H9 (cell line): Measurements from ENCODE around the gene FRMD1. TPM values are rescaled to one million over a fixed set of nuclear protein-coding genes. Genes with fewer than 3 reads are reported as not detected.

Experiments
- DNase-seq: peaks from one replicate; pipeline ENCODE4 v3.0.0-alpha.2; 2017
- H2AFZ ChIP-seq: one replicate; pipeline ENCODE4 v1.6.1; 2013; ENCODE audit warnings: mild to moderate bottlenecking, low read length, control low read depth, moderate library complexity
- H2AK5ac ChIP-seq: 2 replicates; pipeline ENCODE4 v1.6.1; 2013; ENCODE audit warnings: low read length, control low read depth, mixed read lengths; ENCODE audit not compliant: insufficient read length
- H2BK120ac ChIP-seq: one replicate; pipeline ENCODE4 v1.6.1; 2013; ENCODE audit warnings: low read depth, mild to moderate bottlenecking, low read length, control low read depth, inconsistent platforms; ENCODE audit not compliant: poor library complexity, severe bottlenecking
- H2BK12ac ChIP-seq: 2 replicates; pipeline ENCODE4 v1.6.1; 2013; ENCODE audit warnings: low read length, control low read depth, mixed read lengths, low read depth; ENCODE audit not compliant: insufficient read length
- H2BK15ac ChIP-seq: 2 replicates; pipeline ENCODE4 v1.6.1; 2013; ENCODE audit warnings: low read depth, low read length, control low read depth
- H2BK20ac ChIP-seq: one replicate; pipeline ENCODE4 v1.6.1; 2013; ENCODE audit warnings: low read depth, mild to moderate bottlenecking, low read length, control low read depth, inconsistent platforms; ENCODE audit not compliant: poor library complexity, severe bottlenecking
- H2BK5ac ChIP-seq: 2 replicates; pipeline ENCODE4 v1.6.1; 2013; ENCODE audit warnings: low read length, control low read depth, mixed read lengths; ENCODE audit not compliant: insufficient read length
- H3K14ac ChIP-seq: 2 replicates; pipeline ENCODE4 v1.6.1; 2013; ENCODE audit warnings: low read length, control low read depth; ENCODE audit not compliant: insufficient read depth
- H3K18ac ChIP-seq: 2 replicates; pipeline ENCODE4 v1.6.1; 2013; ENCODE audit warnings: low read depth, mild to moderate bottlenecking, mixed read lengths, low read length, control low read depth; ENCODE audit not compliant: insufficient read length
- H3K23ac ChIP-seq: 2 replicates; pipeline ENCODE4 v1.6.1; 2013; ENCODE audit warnings: low read length, control low read depth, mixed read lengths, low read depth; ENCODE audit not compliant: insufficient read length
- H3K23me2 ChIP-seq: 2 replicates; pipeline ENCODE4 v1.6.1; 2013; ENCODE audit warnings: low read depth, mild to moderate bottlenecking, mixed read lengths, low read length, control low read depth; ENCODE audit not compliant: insufficient read length, poor library complexity, severe bottlenecking
- H3K27ac ChIP-seq: 2 replicates; pipeline ENCODE4 v1.5.1; 2013; ENCODE audit warnings: low read length, control low read depth, mixed read lengths, low read depth; ENCODE audit not compliant: insufficient read length
- H3K27me3 ChIP-seq: 2 replicates; pipeline ENCODE4 v1.6.1; 2013; ENCODE audit warnings: low read length, control low read depth, inconsistent platforms; ENCODE audit not compliant: insufficient read depth
- H3K4ac ChIP-seq: 2 replicates; pipeline ENCODE4 v1.6.1; 2013; ENCODE audit warnings: low read depth, mild to moderate bottlenecking, control low read depth, inconsistent platforms, low read length, moderate library complexity
- H3K4me1 ChIP-seq: 2 replicates; pipeline ENCODE4 v1.6.1; 2013; ENCODE audit warnings: low read length, control low read depth, inconsistent platforms; ENCODE audit not compliant: insufficient read depth
- H3K4me2 ChIP-seq: 2 replicates; pipeline ENCODE4 v1.6.1; 2013; ENCODE audit warnings: low read length, control low read depth, mixed read lengths; ENCODE audit not compliant: insufficient read length, insufficient read depth
- H3K56ac ChIP-seq: 2 replicates; pipeline ENCODE4 v1.6.1; 2013; ENCODE audit warnings: low read depth, mild to moderate bottlenecking, mixed read lengths, low read length, control low read depth; ENCODE audit not compliant: insufficient read length
- H3K79me1 ChIP-seq: 2 replicates; pipeline ENCODE4 v1.6.1; 2013; ENCODE audit warnings: low read depth, mild to moderate bottlenecking, moderate library complexity, low read length, control low read depth, inconsistent platforms; ENCODE audit not compliant: insufficient read depth, poor library complexity, severe bottlenecking
- H3K79me2 ChIP-seq: 2 replicates; pipeline ENCODE4 v1.6.1; 2013; ENCODE audit warnings: low read length, control low read depth, inconsistent platforms; ENCODE audit not compliant: insufficient read depth
- H3K9ac ChIP-seq: 2 replicates; pipeline ENCODE4 v1.6.1; 2013; ENCODE audit warnings: low read length, control low read depth, mixed read lengths; ENCODE audit not compliant: insufficient read length; ENCODE audit errors: extremely low read depth
- H3K9me3 ChIP-seq: one replicate; pipeline ENCODE4 v1.6.1; 2013; ENCODE audit warnings: low read depth, low read length, inconsistent platforms; ENCODE audit not compliant: control insufficient read depth
- H3T11ph ChIP-seq: one replicate; pipeline ENCODE4 v1.6.1; 2013; ENCODE audit warnings: mild to moderate bottlenecking, low read length, control low read depth, inconsistent platforms
- H4K20me1 ChIP-seq: one replicate; pipeline ENCODE4 v1.6.1; 2013; ENCODE audit not compliant: control insufficient read depth, insufficient read length, insufficient read depth
- H4K5ac ChIP-seq: 2 replicates; pipeline ENCODE4 v1.6.1; 2013; ENCODE audit warnings: low read depth, mild to moderate bottlenecking, mixed read lengths, low read length, control low read depth; ENCODE audit not compliant: insufficient read length
- H4K8ac ChIP-seq: replicated peaks from 2 replicates; pipeline ENCODE4 v1.6.1; 2013; ENCODE audit warnings: low read length, control low read depth, mixed read lengths, low read depth; ENCODE audit not compliant: insufficient read length
- H4K91ac ChIP-seq: 2 replicates; pipeline ENCODE4 v1.6.1; 2013; ENCODE audit warnings: low read depth, mild to moderate bottlenecking, moderate library complexity, mixed read lengths, low read length, control low read depth; ENCODE audit not compliant: insufficient read length
- H3K27ac Mint-ChIP-seq, 3 experiments: 2 replicates in 2 of 3; 3 replicates in 1 of 3; pipeline ENCODE4 v1.8.0; 2020 to 2021; ENCODE audit warnings: mixed read lengths in 3 of 3, mild to moderate bottlenecking in 1 of 3, moderate library complexity in 1 of 3
- H3K27me3 Mint-ChIP-seq: 2 replicates; pipeline ENCODE4 v1.8.0; 2021; ENCODE audit warnings: low read depth, mild to moderate bottlenecking, moderate library complexity, mixed read lengths
- H3K36me3 Mint-ChIP-seq, 3 experiments: 2 replicates in 2 of 3; 3 replicates in 1 of 3; pipeline ENCODE4 v1.8.0; 2020 to 2021; ENCODE audit warnings: low read depth in 3 of 3, mixed read lengths in 3 of 3; ENCODE audit not compliant: insufficient read depth in 1 of 3
- H3K4me1 Mint-ChIP-seq, 2 experiments: 2 replicates each; pipeline ENCODE4 v1.8.0; 2020; ENCODE audit warnings: mixed read lengths in 2 of 2
- H3K4me3 Mint-ChIP-seq, 2 experiments: 2 replicates in 1 of 2; 3 replicates in 1 of 2; pipeline ENCODE4 v1.8.0; 2020 to 2021; ENCODE audit warnings: mild to moderate bottlenecking in 2 of 2, mixed read lengths in 2 of 2, moderate library complexity in 1 of 2
- H3K9me3 Mint-ChIP-seq, 2 experiments: 2 replicates in 1 of 2; 3 replicates in 1 of 2; pipeline ENCODE4 v1.8.0; 2020; ENCODE audit warnings: mild to moderate bottlenecking in 2 of 2, mixed read lengths in 2 of 2, moderate library complexity in 1 of 2
- CTCF ChIP-seq: fragments of 200-600 bp; sonication (generic); conservative IDR thresholded peaks from 3 replicates; pipeline ENCODE4 v1.8.0; 2021; ENCODE audit warnings: antibody characterized with exemption, mild to moderate bottlenecking
- WGBS: extraction: QIAGEN DNeasy Blood & Tissue Kit; methylation state at CpG from one replicate; pipeline ENCODE4 v1.1.7; 2013; ENCODE audit warnings: missing lambda C conversion rate, low lambda C conversion rate, mixed read lengths; ENCODE audit not compliant: insufficient read length; ENCODE audit errors: extremely low coverage; 5-methylcytosine and 5-hydroxymethylcytosine counted together
- total RNA-seq: library from RNA; stranded (reverse); gene quantifications from 2 replicates; pipeline ENCODE4 v1.2.1, GENCODE V29; 2021

FRMD1 gene
- total RNA-seq, 1 experiment from 2014 or later: not detected

- TF ChIP-seq CTCF: no peak
- H3K36me3 Mint-ChIP-seq: peaks cover 0 to 16% (median 3%) of the 10 kb centered on the region in 3 experiments; a peak in 5 of 7 replicates
- Histone ChIP-seq H3K9ac (no peak overlapping the region), H2BK20ac (no peak overlapping the region), H3K56ac (no peak overlapping the region), H3K79me1 (no peaks in the 10 kb centered on the region), H2AK5ac (no peak overlapping the region), H4K91ac (no peak overlapping the region), H3K4me2 (no peak overlapping the region), H2BK12ac (no peak overlapping the region), H2AFZ (no peak overlapping the region), H4K5ac (no peak overlapping the region), H3K4me1 (no peaks in the 10 kb centered on the region), H4K8ac (no peak overlapping the region), H2BK5ac (no peak overlapping the region), H3K9me3 (no peaks in the 10 kb centered on the region), H4K20me1 (no peaks in the 10 kb centered on the region), H2BK120ac (no peak overlapping the region), H3K23me2 (no peaks in the 10 kb centered on the region), H3K23ac (no peak overlapping the region), H3K4ac (no peak overlapping the region), H3T11ph (no peak overlapping the region), H3K18ac (no peak overlapping the region), H3K79me2 (no peaks in the 10 kb centered on the region), H2BK15ac (no peak overlapping the region), H3K27ac (no peak overlapping the region), H3K27me3 (no peaks in the 10 kb centered on the region), H3K14ac (no peak overlapping the region)
- H3K9me3 Mint-ChIP-seq: peaks cover 18 to 19% of the 10 kb centered on the region in 2 experiments
- H3K4me3 Mint-ChIP-seq: no peak overlapping the region
- H3K27ac Mint-ChIP-seq: no peak overlapping the region
- no CpG with 5 or more reads among the region's 1 CpG for WGBS
- peaks cover 2% of the 10 kb centered on the region; the same call in 1 of the 2 replicates for H3K27me3 Mint-ChIP-seq
- peaks cover under 1 to 2% of the 10 kb centered on the region in 2 experiments for H3K4me1 Mint-ChIP-seq
- DNase-seq: no peak
Measured at GRCh38 chr6:168011291-168011690, 67.7 kb downstream of the FRMD1 start.
